Measurements from ENCODE around the gene IRAK2.

DNA sequence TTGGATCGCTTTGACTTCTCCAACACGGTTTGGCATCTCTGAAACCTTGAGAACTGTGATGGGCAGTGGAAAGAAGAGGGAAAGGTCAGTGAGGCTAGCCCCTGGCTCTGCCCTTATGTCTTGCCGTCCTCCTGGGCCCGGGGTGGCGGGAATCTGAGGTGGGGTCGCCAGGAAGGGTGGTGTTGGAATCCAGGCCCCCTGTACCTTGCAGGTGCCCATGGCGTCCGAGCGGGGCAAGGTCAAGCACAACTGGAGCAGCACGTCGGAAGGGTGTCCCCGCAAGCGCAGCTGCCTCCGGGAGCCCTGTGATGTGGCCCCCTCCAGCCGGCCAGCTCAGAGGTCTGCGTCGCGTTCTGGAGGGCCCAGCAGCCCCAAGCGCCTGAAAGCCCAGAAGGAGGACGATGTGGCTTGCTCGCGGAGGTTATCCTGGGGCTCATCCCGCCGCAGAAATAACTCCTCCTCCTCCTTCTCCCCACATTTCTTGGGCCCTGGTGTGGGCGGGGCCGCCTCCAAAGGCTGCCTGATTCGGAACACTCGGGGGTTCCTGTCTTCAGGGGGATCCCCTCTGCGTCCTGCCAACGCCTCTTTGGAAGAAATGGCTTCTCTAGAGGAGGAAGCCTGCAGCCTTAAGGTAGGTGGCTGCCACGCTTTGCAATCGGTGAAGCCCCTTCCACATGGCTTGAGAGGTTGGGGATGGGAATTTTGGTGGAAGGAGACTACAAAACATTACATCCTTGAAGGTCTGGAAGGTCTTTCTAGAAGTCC is 84.4 kb downstream of the IRAK2 start:
- TF ChIP-seq, protein P1, sequence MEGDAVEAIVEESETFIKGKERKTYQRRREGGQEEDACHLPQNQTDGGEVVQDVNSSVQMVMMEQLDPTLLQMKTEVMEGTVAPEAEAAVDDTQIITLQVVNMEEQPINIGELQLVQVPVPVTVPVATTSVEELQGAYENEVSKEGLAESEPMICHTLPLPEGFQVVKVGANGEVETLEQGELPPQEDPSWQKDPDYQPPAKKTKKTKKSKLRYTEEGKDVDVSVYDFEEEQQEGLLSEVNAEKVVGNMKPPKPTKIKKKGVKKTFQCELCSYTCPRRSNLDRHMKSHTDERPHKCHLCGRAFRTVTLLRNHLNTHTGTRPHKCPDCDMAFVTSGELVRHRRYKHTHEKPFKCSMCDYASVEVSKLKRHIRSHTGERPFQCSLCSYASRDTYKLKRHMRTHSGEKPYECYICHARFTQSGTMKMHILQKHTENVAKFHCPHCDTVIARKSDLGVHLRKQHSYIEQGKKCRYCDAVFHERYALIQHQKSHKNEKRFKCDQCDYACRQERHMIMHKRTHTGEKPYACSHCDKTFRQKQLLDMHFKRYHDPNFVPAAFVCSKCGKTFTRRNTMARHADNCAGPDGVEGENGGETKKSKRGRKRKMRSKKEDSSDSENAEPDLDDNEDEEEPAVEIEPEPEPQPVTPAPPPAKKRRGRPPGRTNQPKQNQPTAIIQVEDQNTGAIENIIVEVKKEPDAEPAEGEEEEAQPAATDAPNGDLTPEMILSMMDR (IDR thresholded peaks at IDR 0.05) = no peak
- no peak for TF ChIP-seq POLR2A (IDR thresholded peaks at IDR 0.05)
